Upper lobe of left lung (tissue), 6 donors: ENCODE data around the gene CRIP2. TPM values are rescaled to one million over a fixed set of nuclear protein-coding genes. Genes with fewer than 3 reads are reported as not detected.
A peak's percentile ranks its signal among the peaks of the same experiment; 100 is the strongest.

Source experiments
- ATAC-seq, 2 donors: fragments of 200-7000 bp; cut with Tn5 transposase; one replicate each; pipeline ENCODE4 v1.9.1; 2022; ENCODE audit warnings: mild to moderate bottlenecking in 2 of 2, moderate library complexity in 2 of 2; ENCODE audit not compliant: low FRiP score in 2 of 2
- DNase-seq, 2 donors: peaks; one replicate each; pipeline ENCODE4 v3.0.0-alpha.2; 2019 to 2020
- H3K27ac ChIP-seq, 4 donors: fragments of 200-600 bp; sonication (generic); one replicate each; pipeline ENCODE4 v1.5.1; 2016 to 2019
- H3K27me3 ChIP-seq, 4 donors: fragments of 200-600 bp; sonication (generic); one replicate each; pipeline ENCODE4 v1.5.1; 2017 to 2019
- H3K36me3 ChIP-seq, 4 donors: fragments of 200-600 bp; sonication (generic); one replicate each; pipeline ENCODE4 v1.5.1; 2016 to 2019
- H3K4me1 ChIP-seq, 4 donors: fragments of 200-600 bp; sonication (generic); one replicate each; pipeline ENCODE4 v1.5.1; 2018 to 2019
- H3K4me3 ChIP-seq, 4 donors: fragments of 200-600 bp; sonication (generic); one replicate each; pipeline ENCODE4 v1.5.1; 2017 to 2019; ENCODE audit warnings: mild to moderate bottlenecking in 2 of 4, moderate library complexity in 1 of 4
- H3K9me3 ChIP-seq, 4 donors: fragments of 200-600 bp; sonication (generic); one replicate each; pipeline ENCODE4 v1.5.1; 2018 to 2019
- EP300 ChIP-seq, 4 donors: sonication (generic); formaldehyde crosslinking; IDR thresholded peaks; one replicate each; pipeline ENCODE4 v1.5.1; 2017; ENCODE audit warnings: antibody characterized with exemption in 4 of 4, control low read depth in 2 of 4
- POLR2A ChIP-seq, 4 donors: fragments of 450-650 bp; IDR thresholded peaks; one replicate each; pipeline ENCODE4 v1.5.1; 2016 to 2017; ENCODE audit warnings: antibody characterized with exemption in 4 of 4, mild to moderate bottlenecking in 2 of 4
- POLR2AphosphoS5 ChIP-seq, 2 donors: sonication (generic); formaldehyde crosslinking; IDR thresholded peaks; one replicate each; pipeline ENCODE4 v1.5.1; 2017; ENCODE audit warnings: antibody characterized with exemption in 2 of 2
- WGBS, 2 donors: methylation state at CpG; one replicate each; pipeline ENCODE4 v1.1.5; 2017 to 2018; 5-methylcytosine and 5-hydroxymethylcytosine counted together
- total RNA-seq, 6 donors: library from RNA; depleted of rRNA in 4 of 6; stranded (reverse); fragments of >200 nt in 4 of 6; gene quantifications; one replicate each; pipeline versions ENCODE4 v1.1.0 to v1.2.1, GENCODE V29; 2016 to 2021
- TF ChIP-seq, protein P1 (sequence below), 6 experiments: fragments of 450-650 bp in 4 of 6; fragments of 200-600 bp in 2 of 6; sonication (generic) in 2 of 6; IDR thresholded peaks; one replicate each; pipeline ENCODE4 v1.5.1; 2016 to 2019; ENCODE audit warnings: antibody characterized with exemption in 6 of 6
- donor health status: DM: no; HTN: no; CAD: no; lungs with moderate emphysema.
- donor health status: DM: no; HTN: yes; CAD: no; lungs with severe emphysema.

CRIP2 gene
- total RNA-seq, 6 donors from 2014 or later, result 55.5 to 422 (median 190) TPM

GRCh38 chr14:105458571-105458970 lies 16.1 kb upstream of the CRIP2 start:
- no peak overlapping the region for H3K4me3 ChIP-seq
- H3K27me3 ChIP-seq, result no peaks in the 10 kb centered on the region
- H3K4me1 ChIP-seq, result no peaks in the 10 kb centered on the region
- ATAC-seq (no peak), DNase-seq (peak in 1 of 2 donors; percentile 56)
- peaks cover 1 to 88% (median 58%) of the 10 kb centered on the region in 4 donors for H3K36me3 ChIP-seq
- no peak overlapping the region for H3K27ac ChIP-seq
- WGBS, 2 donors, result 85 to 95% methylated on average over 4 to 10 of the region's 14 CpGs
- TF ChIP-seq, protein P1, sequence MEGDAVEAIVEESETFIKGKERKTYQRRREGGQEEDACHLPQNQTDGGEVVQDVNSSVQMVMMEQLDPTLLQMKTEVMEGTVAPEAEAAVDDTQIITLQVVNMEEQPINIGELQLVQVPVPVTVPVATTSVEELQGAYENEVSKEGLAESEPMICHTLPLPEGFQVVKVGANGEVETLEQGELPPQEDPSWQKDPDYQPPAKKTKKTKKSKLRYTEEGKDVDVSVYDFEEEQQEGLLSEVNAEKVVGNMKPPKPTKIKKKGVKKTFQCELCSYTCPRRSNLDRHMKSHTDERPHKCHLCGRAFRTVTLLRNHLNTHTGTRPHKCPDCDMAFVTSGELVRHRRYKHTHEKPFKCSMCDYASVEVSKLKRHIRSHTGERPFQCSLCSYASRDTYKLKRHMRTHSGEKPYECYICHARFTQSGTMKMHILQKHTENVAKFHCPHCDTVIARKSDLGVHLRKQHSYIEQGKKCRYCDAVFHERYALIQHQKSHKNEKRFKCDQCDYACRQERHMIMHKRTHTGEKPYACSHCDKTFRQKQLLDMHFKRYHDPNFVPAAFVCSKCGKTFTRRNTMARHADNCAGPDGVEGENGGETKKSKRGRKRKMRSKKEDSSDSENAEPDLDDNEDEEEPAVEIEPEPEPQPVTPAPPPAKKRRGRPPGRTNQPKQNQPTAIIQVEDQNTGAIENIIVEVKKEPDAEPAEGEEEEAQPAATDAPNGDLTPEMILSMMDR (IDR thresholded peaks at IDR 0.05), result no peak
- TF ChIP-seq EP300 (IDR thresholded peaks at IDR 0.05) (no peak), POLR2A (IDR thresholded peaks at IDR 0.05) (no peak), POLR2AphosphoS5 (IDR thresholded peaks at IDR 0.05) (no peak)
- no peaks in the 10 kb centered on the region for H3K9me3 ChIP-seq

GRCh38 chr14:105460116-105460515 lies 14.5 kb upstream of the CRIP2 start:
- H3K27me3 ChIP-seq, result no peaks in the 10 kb centered on the region
- peaks cover 7 to 88% (median 63%) of the 10 kb centered on the region in 4 donors for H3K36me3 ChIP-seq

GRCh38 chr14:105460616-105461015 lies 14.0 kb upstream of the CRIP2 start:
- TF ChIP-seq, protein P1 (IDR thresholded peaks at IDR 0.05), result no peak
- TF ChIP-seq EP300 (IDR thresholded peaks at IDR 0.05), result no peak
- TF ChIP-seq POLR2AphosphoS5 (IDR thresholded peaks at IDR 0.05), result no peak
- TF ChIP-seq POLR2A (IDR thresholded peaks at IDR 0.05), result no peak
- peak in 1 of 2 donors; percentile 74 for DNase-seq
- H3K27me3 ChIP-seq, result no peaks in the 10 kb centered on the region
- peaks cover 7 to 88% (median 64%) of the 10 kb centered on the region in 4 donors for H3K36me3 ChIP-seq
- no peak for ATAC-seq
- H3K4me3 ChIP-seq, result no peak overlapping the region
- H3K9me3 ChIP-seq, result no peaks in the 10 kb centered on the region
- H3K4me1 ChIP-seq, result peaks cover 2 to 7% (median 5%) of the 10 kb centered on the region in 4 donors
- WGBS, 2 donors, result 95 to 96% methylated on average over 12 to 17 of the region's 17 CpGs
- no peak overlapping the region for H3K27ac ChIP-seq

More at GRCh38 chr14:105460116-105460515, 14.5 kb upstream of the CRIP2 start:
- peaks cover 0 to 2% (median under 1%) of the 10 kb centered on the region in 4 donors for H3K4me1 ChIP-seq
- no peaks in the 10 kb centered on the region for H3K9me3 ChIP-seq
- 93 to 97% methylated on average over 2 to 14 of the region's 17 CpGs for WGBS, 2 donors
- DNase-seq, result peak in 1 of 2 donors; percentile 80
- no peak for ATAC-seq
- H3K4me3 ChIP-seq, result no peak overlapping the region
- H3K27ac ChIP-seq, result no peak overlapping the region
- no peak for TF ChIP-seq EP300 (IDR thresholded peaks at IDR 0.05)
- no peak for TF ChIP-seq POLR2A (IDR thresholded peaks at IDR 0.05)
- TF ChIP-seq POLR2AphosphoS5 (IDR thresholded peaks at IDR 0.05), result no peak
- TF ChIP-seq, protein P1 (IDR thresholded peaks at IDR 0.05), result no peak

DNA sequence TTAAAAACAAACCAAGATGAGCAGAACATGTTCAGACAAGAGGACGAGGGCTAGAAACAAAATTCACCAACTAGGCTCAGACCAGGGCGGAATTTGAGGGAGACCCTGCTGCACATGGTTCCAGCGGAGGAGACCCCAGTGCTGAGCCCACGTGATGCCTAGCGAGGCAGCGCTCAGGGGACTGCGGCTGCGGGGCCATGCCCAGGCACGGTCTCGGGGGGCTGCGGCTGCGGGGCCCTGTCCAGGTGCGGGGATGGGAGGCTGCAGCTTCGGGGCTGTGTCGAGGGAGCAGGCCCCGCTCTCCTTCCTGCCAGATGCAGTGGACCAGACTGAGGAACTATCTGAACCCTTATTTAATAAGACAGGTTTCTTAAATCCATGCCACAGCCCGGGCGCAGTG lies 12.7 kb upstream of the CRIP2 start:
- DNase-seq, result no peak
- Histone ChIP-seq H3K27ac (no peak overlapping the region), H3K36me3 (peaks cover 12 to 87% (median 66%) of the 10 kb centered on the region in 4 donors), H3K4me3 (no peak overlapping the region), H3K4me1 (peaks cover 6 to 8% (median 7%) of the 10 kb centered on the region in 4 donors), H3K27me3 (no peaks in the 10 kb centered on the region), H3K9me3 (no peaks in the 10 kb centered on the region)
- no peak for ATAC-seq
- TF ChIP-seq POLR2AphosphoS5 (IDR thresholded peaks at IDR 0.05) (no peak), EP300 (IDR thresholded peaks at IDR 0.05) (no peak), POLR2A (IDR thresholded peaks at IDR 0.05) (no peak)
- TF ChIP-seq, protein P1 (IDR thresholded peaks at IDR 0.05), result no peak
- WGBS, 2 donors, result 92 to 95% methylated on average over 10 to 18 of the region's 18 CpGs

- no peak overlapping the region for H3K27ac ChIP-seq
- H3K4me1 ChIP-seq, result peaks cover 7 to 19% (median 14%) of the 10 kb centered on the region in 4 donors
- WGBS, 2 donors, result 89 to 93% methylated on average over 9 to 33 of the region's 33 CpGs
- DNase-seq (no peak), ATAC-seq (no peak)
- H3K36me3 ChIP-seq, result peaks cover 13 to 87% (median 69%) of the 10 kb centered on the region in 4 donors
- TF ChIP-seq EP300 (IDR thresholded peaks at IDR 0.05) (no peak), POLR2AphosphoS5 (IDR thresholded peaks at IDR 0.05) (no peak), POLR2A (IDR thresholded peaks at IDR 0.05) (no peak)
- TF ChIP-seq, protein P1 (IDR thresholded peaks at IDR 0.05), result no peak
- H3K9me3 ChIP-seq, result no peaks in the 10 kb centered on the region
- H3K4me3 ChIP-seq, result no peak overlapping the region
- no peaks in the 10 kb centered on the region for H3K27me3 ChIP-seq
These were observed 10.1 kb upstream of the CRIP2 start for GRCh38 chr14:105464501-105464900.
